IPS-20b (cell line): Measurements from ENCODE around the gene ADARB2.
"Not testable (repeated sequence)": the region's sequence is repeated elsewhere in the genome, so short reads cannot be mapped to it uniquely, and the experiment has no call there.

Source experiments
- H3K27ac ChIP-seq: one replicate; pipeline ENCODE4 v1.5.1; 2013; ENCODE audit warnings: low read length
- H3K27me3 ChIP-seq: 2 replicates; pipeline ENCODE4 v1.6.1; 2013; ENCODE audit warnings: mild to moderate bottlenecking, low read length, inconsistent platforms; ENCODE audit not compliant: insufficient read depth
- H3K36me3 ChIP-seq: 2 replicates; pipeline ENCODE4 v1.6.1; 2013; ENCODE audit warnings: low read depth, mild to moderate bottlenecking, inconsistent platforms, low read length, moderate library complexity; ENCODE audit not compliant: insufficient read depth
- H3K4me1 ChIP-seq: 2 replicates; pipeline ENCODE4 v1.6.1; 2013; ENCODE audit warnings: mild to moderate bottlenecking, control low read depth, inconsistent platforms, low read length, moderate library complexity; ENCODE audit not compliant: insufficient read depth
- H3K4me3 ChIP-seq: 2 replicates; pipeline ENCODE4 v1.5.1; 2013; ENCODE audit warnings: mild to moderate bottlenecking, low read length, inconsistent platforms
- H3K9ac ChIP-seq: 2 replicates; pipeline ENCODE4 v1.6.1; 2013; ENCODE audit warnings: low read depth, mild to moderate bottlenecking, inconsistent platforms, low read length, moderate library complexity
- H3K9me3 ChIP-seq: 2 replicates; pipeline ENCODE4 v1.6.1; 2013; ENCODE audit warnings: mild to moderate bottlenecking, low read depth, low read length, inconsistent platforms; ENCODE audit not compliant: insufficient read depth

Gene ADARB2

DNA sequence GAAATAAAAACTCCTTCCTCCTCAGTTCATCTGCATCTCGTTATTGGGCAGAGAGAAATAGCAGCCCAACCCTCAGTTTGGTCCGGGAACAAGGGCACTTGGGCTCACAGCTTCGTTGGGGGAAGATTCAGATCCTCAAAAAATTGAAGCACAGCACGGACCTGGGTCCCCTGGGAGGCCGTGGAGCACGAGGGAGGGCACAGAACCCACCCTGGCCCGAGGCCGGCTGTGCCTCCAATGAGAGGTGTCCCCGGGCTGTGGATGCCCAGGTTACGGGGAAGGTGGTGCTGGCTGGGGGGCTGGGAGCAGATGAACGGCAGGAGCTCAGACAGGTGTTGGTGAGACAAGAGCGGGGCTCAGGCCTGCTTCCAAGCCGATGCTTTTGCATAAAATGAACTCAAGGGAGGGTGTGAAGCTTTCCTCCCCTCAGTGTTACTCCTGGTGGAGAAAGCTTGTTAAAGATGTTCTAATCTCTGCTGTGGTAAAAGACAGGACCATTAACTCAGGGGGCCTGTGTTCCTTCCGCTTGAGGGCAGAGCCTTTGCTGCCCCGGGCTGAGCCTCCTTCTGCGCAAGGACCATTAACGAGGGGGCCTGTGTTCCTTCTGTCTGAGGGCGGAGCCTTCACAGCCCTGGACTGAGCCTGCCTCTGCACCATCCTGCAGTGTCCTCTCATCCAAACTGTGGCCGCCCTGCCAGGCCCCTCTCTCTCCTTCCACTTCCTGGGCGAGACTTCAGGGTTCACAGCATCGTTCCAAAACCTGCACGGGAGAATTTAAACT is 302.2 kb downstream of the ADARB2 start:
- H3K36me3 ChIP-seq, result no peaks in the 10 kb centered on the region
- H3K27ac ChIP-seq, result no peak overlapping the region
- no peak overlapping the region for H3K4me3 ChIP-seq
- H3K27me3 ChIP-seq, result no peaks in the 10 kb centered on the region
- H3K9ac ChIP-seq, result no peak overlapping the region
- peaks cover 5% of the 10 kb centered on the region; the same call in 1 of the 2 replicates for H3K4me1 ChIP-seq
- H3K9me3 ChIP-seq, result peaks cover 13% of the 10 kb centered on the region; the same call in 1 of the 2 replicates

DNA sequence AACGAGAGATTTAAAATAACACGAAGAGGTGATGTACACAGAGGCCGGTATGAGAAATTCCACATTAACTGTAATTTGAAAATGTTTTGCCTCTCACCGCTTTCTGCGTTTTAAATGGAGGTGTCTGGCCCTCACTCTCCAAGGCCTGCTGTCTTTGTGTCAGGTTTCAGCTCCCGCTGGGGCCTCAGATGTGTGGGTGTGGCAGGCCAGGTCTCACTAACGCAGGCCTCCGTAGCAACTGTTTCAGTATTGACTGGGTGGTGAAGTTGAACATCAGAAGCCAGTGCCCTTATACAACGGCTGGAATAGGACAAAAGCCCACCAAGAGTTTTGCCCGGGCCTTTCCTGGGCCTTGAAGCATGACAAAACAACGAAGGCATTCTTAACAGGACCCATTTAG is 303.1 kb downstream of the ADARB2 start:
- Histone ChIP-seq H3K27ac (no peak overlapping the region), H3K9me3 (peaks cover 13% of the 10 kb centered on the region; the same call in 1 of the 2 replicates), H3K27me3 (no peaks in the 10 kb centered on the region), H3K36me3 (no peaks in the 10 kb centered on the region), H3K4me1 (peaks cover 5% of the 10 kb centered on the region; the same call in 1 of the 2 replicates), H3K9ac (no peak overlapping the region), H3K4me3 (no peak overlapping the region)

DNA sequence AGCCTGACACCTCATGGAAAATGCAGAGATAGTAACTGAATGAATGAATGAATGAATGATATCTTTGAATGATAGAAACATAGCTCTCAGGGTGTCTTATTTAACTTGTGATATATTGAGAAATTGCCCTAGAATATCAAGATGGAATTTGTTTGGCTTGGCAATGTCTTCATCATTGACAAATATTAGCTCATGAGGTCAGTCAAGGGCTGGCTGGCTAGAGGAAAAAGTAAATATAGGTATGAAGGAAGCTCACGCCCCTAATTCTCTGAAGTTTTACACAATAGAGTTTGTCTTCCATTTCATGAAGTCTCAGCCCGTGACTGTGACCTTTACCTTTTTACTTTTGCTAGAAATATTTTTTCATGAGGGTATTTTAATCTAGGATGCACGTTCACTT is 305.2 kb downstream of the ADARB2 start:
- Histone ChIP-seq H3K4me3 (no peak overlapping the region), H3K9me3 (peaks cover 13% of the 10 kb centered on the region; the same call in 1 of the 2 replicates), H3K9ac (no peak overlapping the region), H3K4me1 (peaks cover 5% of the 10 kb centered on the region; the same call in 1 of the 2 replicates), H3K36me3 (no peaks in the 10 kb centered on the region), H3K27ac (no peak overlapping the region), H3K27me3 (no peaks in the 10 kb centered on the region)

DNA sequence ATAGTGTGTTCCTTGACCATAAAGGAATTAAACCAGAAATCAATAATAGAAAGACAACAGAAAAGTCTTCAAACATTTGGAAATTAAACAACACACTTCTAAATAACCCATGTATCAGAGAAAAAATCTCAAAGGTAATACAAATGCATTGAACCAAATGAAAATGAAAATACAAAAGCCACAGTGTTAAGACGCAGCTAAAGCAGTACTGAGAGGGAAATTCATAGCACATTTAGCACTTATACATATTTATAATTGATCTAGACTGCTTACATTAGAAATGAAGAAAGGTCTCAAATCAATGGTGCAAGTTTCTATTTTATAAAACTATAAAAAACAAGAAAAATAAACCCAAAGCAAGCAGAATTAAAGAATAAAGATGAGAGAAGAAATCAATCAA is 306.1 kb downstream of the ADARB2 start:
- Histone ChIP-seq H3K27ac (no peak overlapping the region), H3K27me3 (peaks cover 3% of the 10 kb centered on the region; the same call in 1 of the 2 replicates), H3K4me3 (no peak overlapping the region), H3K36me3 (no peaks in the 10 kb centered on the region), H3K9me3 (peaks cover 13% of the 10 kb centered on the region; the same call in 1 of the 2 replicates), H3K9ac (no peak overlapping the region), H3K4me1 (peaks cover 5% of the 10 kb centered on the region; the same call in 1 of the 2 replicates)

DNA sequence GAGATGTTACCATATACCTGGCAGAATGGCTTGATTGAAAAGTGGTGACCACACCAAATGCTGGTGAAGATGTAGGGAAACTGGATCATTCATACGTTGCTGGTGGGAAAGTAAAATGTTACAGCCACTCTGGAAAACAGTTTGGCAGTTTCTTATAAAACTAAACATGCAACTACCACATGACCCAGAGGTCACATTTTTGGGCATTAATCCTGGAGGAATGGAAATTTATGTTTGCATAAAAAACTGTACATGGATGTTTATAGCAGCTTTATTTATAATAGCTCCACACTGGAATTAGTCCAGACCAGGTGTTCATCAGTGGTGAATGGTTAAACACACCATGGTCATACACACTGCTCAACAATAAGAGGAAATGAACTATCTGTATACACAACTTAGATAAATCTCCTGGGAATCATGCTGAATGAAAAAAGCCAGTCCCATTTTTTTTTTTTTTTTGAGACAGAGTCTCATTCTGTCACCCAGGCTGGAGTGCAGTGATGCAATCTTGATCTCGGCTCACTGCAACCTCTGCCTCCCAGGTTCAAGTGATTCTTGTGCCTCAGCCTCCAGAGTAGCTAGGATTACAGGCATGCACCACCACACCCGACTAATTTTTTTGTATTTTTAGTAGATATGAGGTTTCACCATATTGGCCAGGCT is 309.7 kb downstream of the ADARB2 start:
- Histone ChIP-seq H3K27me3 (peaks cover 11% of the 10 kb centered on the region; the same call in 1 of the 2 replicates), H3K9me3 (peaks cover 13% of the 10 kb centered on the region; the same call in 1 of the 2 replicates)
- not testable (repeated sequence) for H3K9ac ChIP-seq, H3K36me3 ChIP-seq, H3K27ac ChIP-seq, H3K4me1 ChIP-seq, H3K4me3 ChIP-seq

DNA sequence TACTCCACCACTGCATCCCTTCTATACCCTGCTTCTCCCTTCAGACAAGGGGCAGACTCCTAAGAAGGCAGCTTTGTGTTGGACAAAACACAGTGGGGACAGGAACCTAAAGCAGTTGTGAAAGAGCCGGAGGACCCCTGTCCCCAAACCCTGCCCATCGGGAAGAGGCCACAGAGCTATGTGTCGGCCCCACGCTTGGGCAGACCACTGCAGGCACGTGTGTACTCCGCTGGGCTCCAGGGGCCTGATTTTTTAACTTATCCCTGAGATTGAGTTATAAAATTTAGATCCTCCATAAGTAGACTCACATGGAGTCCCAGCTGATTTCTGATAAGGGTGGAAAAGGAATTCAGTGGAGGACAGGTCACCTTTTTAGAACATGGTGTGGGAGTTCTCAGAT is 310.5 kb downstream of the ADARB2 start:
- Histone ChIP-seq H3K9ac (no peak overlapping the region), H3K9me3 (peaks cover 13% of the 10 kb centered on the region; the same call in 1 of the 2 replicates), H3K27me3 (peaks cover 19% of the 10 kb centered on the region), H3K27ac (no peak overlapping the region), H3K4me1 (no peaks in the 10 kb centered on the region; the same call in 1 of the 2 replicates), H3K4me3 (no peak overlapping the region), H3K36me3 (no peaks in the 10 kb centered on the region)

DNA sequence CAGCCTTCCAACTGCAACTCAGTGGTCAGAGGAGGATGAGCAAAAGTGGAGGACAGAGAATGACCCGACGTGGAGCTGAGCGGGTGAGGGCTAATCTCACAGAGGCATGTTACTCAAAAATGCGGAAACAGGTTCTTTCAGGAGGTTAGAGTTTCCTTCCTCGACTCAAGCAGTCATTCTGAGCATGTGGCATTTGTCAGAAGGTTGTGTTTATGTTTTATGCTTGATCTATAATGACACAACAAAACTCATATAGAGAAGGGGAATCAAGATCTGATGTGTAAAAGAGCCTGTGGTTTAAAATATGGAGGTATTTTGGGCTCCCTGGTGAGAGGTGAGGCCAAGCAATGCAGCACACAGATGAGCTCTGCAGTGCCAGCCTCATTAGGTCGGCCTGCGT is 311.4 kb downstream of the ADARB2 start:
- Histone ChIP-seq H3K9me3 (peaks cover 5% of the 10 kb centered on the region; the same call in 1 of the 2 replicates), H3K36me3 (no peaks in the 10 kb centered on the region), H3K4me1 (no peaks in the 10 kb centered on the region; the same call in 1 of the 2 replicates), H3K27me3 (peaks cover 24% of the 10 kb centered on the region), H3K27ac (no peak overlapping the region), H3K9ac (no peak overlapping the region), H3K4me3 (no peak overlapping the region)

DNA sequence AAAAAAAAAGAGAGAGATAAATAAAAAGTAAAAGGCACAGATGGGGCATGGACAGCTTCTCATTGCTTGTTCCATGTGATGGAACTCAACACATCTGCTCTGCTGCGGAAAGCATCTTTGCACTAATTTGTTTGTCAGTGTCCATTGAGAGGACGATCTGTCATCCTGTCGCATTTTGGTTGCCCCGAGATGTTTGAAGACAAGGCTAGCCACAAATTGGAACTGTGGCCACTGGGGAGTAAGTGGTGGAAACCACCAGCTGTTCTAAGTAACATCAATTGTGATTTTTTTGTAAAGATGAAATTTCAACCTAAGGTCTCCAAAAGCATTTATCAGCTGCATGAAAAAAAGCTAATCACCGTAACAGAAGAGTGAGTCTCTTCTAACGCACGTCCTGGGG is 312.7 kb downstream of the ADARB2 start:
- Histone ChIP-seq H3K4me1 (no peaks in the 10 kb centered on the region; the same call in 1 of the 2 replicates), H3K27me3 (peaks cover 34% of the 10 kb centered on the region)

DNA sequence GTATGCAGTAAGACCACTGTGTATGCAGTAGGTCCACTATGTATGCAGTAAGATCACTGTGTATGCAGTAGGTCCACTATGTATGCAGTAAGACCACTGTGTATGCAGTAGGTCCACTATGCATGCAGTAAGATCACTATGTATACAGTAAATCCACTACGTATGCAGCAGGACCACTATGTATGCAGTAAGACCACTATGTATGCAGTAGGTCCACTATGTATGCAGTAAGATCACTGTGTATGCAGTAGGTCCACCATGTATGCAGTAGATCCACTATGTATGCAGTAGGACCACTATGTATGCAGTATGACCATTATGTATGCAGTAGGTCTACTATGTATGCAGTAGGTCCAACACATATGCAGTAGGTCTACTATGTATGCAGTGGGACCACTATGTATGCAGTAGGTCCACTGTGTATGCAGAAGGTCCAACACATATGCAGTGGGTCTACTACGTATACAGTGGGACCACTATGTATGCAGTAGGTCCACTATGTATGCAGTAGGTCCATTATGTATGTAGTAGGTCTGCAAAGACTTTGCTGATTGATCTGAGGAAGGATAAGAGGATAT is 313.6 kb downstream of the ADARB2 start:
- Histone ChIP-seq H3K9me3 (no peaks in the 10 kb centered on the region), H3K27me3 (peaks cover 43% of the 10 kb centered on the region), H3K9ac (no peak overlapping the region), H3K36me3 (no peaks in the 10 kb centered on the region), H3K4me3 (no peak overlapping the region), H3K4me1 (no peaks in the 10 kb centered on the region; the same call in 1 of the 2 replicates), H3K27ac (no peak overlapping the region)

More for the DNA sequence above, 312.7 kb downstream of the ADARB2 start:
- Histone ChIP-seq H3K4me3 (no peak overlapping the region), H3K9ac (no peak overlapping the region), H3K27ac (no peak overlapping the region), H3K36me3 (no peaks in the 10 kb centered on the region), H3K9me3 (no peaks in the 10 kb centered on the region)

DNA sequence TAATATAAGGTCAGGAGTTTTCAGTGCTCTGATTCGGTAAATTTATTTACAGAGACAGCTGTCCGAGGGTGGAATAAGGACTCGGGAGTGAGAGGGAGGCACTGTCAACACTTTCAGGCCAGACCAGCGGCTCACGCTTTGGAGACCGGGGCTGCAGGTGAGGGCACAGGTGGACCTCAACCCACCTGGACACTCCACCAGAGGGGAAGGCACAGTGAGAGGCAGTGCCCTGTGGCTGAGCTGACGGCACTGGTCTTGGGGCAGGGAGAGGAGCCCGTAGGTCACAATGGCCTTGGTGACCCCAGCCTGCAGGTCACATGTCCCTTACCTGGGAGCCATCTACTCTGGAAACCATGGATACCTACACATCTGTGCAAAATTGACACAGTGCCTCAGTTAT is 315.1 kb downstream of the ADARB2 start:
- Histone ChIP-seq H3K4me3 (no peak overlapping the region), H3K9me3 (no peaks in the 10 kb centered on the region), H3K27me3 (peaks cover 45% of the 10 kb centered on the region), H3K4me1 (no peaks in the 10 kb centered on the region; the same call in 1 of the 2 replicates), H3K27ac (no peak overlapping the region), H3K36me3 (no peaks in the 10 kb centered on the region), H3K9ac (no peak overlapping the region)

DNA sequence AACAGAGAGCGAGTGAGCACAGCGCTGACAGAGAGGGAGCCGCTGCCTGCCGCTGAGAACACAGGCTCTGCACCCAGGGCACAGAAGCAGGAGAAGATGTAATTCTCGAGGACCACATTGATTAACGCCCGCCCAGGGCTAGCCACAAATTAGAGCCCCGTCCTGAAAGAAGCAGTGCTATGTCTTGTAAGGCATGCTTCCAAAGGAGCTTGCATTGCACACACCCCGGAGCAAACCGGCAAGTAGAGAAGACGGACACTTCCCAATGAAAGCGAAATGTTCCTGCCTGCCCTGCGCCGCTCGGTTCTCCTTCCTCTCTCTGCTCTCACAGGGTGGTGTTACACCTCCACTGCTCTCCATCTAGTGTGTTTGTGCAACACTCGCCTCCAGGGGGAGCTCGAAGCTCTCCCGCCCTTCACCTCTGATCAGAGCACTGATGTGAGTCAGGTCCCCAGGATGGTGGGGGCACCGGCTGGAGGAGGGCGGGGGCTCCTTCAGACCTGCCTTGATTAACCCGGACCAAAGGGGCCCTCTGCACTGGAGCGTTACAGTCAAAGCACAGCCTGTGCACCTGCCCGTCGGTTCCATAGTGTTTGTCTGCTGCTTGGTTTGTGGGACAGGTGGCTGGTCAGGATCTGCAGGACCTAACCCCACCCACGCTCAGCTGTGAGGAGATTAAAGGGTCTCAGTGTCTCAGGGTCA is 316.5 kb downstream of the ADARB2 start:
- no peaks in the 10 kb centered on the region for H3K36me3 ChIP-seq
- H3K9ac ChIP-seq, result no peak overlapping the region
- peak overlapping the region; percentile 80 for H3K4me3 ChIP-seq
- no peaks in the 10 kb centered on the region; the same call in 1 of the 2 replicates for H3K4me1 ChIP-seq
- H3K27me3 ChIP-seq, result peaks cover 38% of the 10 kb centered on the region
- no peaks in the 10 kb centered on the region for H3K9me3 ChIP-seq
- no peak overlapping the region for H3K27ac ChIP-seq
